ENCODE data around the gene APBB2.

- TF ChIP-seq ZFX (IDR thresholded peaks at IDR 0.05) (no peak), CTCF (conservative IDR thresholded peaks at IDR 0.05) (no peak)
Measured at GRCh38 chr4:41081847-41082246, 132.5 kb downstream of the APBB2 start.
